Thyroid gland (tissue), 4 donors: ENCODE results near the gene LNX1.
"Not testable (repeated sequence)": the region's sequence is repeated elsewhere in the genome, so short reads cannot be mapped to it uniquely, and the experiment has no call there.

Experiments used
- POLR2A ChIP-seq, 2 donors: fragments of 450-650 bp; IDR thresholded peaks; one replicate each; pipeline ENCODE4 v1.6.1; 2017; ENCODE audit warnings: antibody characterized with exemption in 2 of 2, mild to moderate bottlenecking in 2 of 2, moderate library complexity in 1 of 2
- TF ChIP-seq, protein P1 (sequence below), 6 experiments: fragments of 200-600 bp in 3 of 6; fragments of 450-650 bp in 3 of 6; sonication (generic) in 3 of 6; IDR thresholded peaks; one replicate each; pipeline ENCODE4 v1.5.1; 2016 to 2019; ENCODE audit warnings: antibody characterized with exemption in 6 of 6, mild to moderate bottlenecking in 2 of 6, inconsistent platforms in 1 of 6, moderate library complexity in 1 of 6

DNA sequence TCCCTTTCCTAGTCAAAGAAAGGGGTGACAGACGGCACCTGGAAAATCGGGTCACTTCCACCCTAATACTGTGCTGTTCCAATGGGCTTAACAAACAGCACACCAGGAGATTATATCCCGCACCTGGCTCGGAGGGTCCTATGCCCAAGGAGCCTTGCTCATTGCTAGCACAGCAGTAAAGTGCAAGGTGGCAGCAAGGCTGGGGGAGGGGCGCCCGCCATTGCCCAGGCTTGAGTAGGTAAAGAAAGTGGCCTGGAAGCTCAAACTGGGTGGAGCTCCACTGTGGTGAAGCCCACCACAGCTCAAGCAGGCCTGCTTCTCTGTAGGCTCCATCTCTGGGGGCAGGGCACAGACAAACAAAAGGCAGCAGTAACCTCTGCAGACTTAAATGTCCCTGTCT, 124.7 kb downstream of the LNX1 start:
- TF ChIP-seq, protein P1, sequence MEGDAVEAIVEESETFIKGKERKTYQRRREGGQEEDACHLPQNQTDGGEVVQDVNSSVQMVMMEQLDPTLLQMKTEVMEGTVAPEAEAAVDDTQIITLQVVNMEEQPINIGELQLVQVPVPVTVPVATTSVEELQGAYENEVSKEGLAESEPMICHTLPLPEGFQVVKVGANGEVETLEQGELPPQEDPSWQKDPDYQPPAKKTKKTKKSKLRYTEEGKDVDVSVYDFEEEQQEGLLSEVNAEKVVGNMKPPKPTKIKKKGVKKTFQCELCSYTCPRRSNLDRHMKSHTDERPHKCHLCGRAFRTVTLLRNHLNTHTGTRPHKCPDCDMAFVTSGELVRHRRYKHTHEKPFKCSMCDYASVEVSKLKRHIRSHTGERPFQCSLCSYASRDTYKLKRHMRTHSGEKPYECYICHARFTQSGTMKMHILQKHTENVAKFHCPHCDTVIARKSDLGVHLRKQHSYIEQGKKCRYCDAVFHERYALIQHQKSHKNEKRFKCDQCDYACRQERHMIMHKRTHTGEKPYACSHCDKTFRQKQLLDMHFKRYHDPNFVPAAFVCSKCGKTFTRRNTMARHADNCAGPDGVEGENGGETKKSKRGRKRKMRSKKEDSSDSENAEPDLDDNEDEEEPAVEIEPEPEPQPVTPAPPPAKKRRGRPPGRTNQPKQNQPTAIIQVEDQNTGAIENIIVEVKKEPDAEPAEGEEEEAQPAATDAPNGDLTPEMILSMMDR (IDR thresholded peaks at IDR 0.05) = not testable (repeated sequence)
- TF ChIP-seq POLR2A (IDR thresholded peaks at IDR 0.05) = not testable (repeated sequence)
